Stimulated activated memory B cell treated with anti-CD40 and anti-IgM and Interleukin-4, amounts not matched to agents 10 μg/mL and 1 μg/mL and 100 μg/mL, for 72 hours (primary cell): Measurements from ENCODE around the gene AGBL3.
"Not testable (repeated sequence)": the region's sequence is repeated elsewhere in the genome, so short reads cannot be mapped to it uniquely, and the experiment has no call there.

ENCODE experiments used
- ATAC-seq: fragments of 150-1000 bp; cut with Tn5 transposase; 2 replicates; pipeline ENCODE4 v1.10.0; 2021
- H3K27ac Mint-ChIP-seq: one replicate; pipeline ENCODE4 v1.8.0; 2022; ENCODE audit warnings: mild to moderate bottlenecking, mixed read lengths
- H3K27me3 Mint-ChIP-seq: one replicate; pipeline ENCODE4 v1.8.0; 2022; ENCODE audit warnings: mixed read lengths
- H3K36me3 Mint-ChIP-seq: one replicate; pipeline ENCODE4 v1.8.0; 2022; ENCODE audit warnings: mixed read lengths
- H3K4me1 Mint-ChIP-seq: one replicate; pipeline ENCODE4 v1.8.0; 2022; ENCODE audit warnings: mixed read lengths
- H3K4me3 Mint-ChIP-seq: one replicate; pipeline ENCODE4 v1.8.0; 2022; ENCODE audit warnings: mild to moderate bottlenecking, moderate library complexity, mixed read lengths
- H3K9me3 Mint-ChIP-seq: one replicate; pipeline ENCODE4 v1.8.0; 2022; ENCODE audit warnings: mixed read lengths

The AGBL3 gene

DNA sequence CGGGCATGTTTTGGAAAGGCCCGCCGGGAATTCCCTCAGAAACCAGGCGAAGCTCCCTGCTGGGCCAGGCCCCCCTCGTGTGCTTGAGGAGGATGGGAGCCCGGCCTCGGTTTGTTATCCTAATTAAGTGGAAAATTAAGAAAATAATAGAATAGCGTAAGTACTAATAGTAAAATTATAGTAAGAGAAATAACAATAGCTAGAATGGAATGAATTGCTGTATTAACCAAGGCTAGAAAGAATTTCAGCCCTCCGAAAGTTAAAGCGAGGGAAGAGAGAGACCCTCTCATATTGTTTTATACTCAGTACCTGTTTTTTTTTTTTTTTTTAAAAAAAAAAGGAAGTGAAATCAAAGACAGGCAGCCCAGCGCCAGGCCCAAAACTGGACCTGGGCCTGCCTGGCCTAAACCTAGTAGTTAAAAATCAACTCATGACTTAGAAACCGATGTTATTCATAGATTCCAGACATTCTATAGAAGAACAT, 184.7 kb downstream of the AGBL3 start:
- not testable (repeated sequence) for H3K27me3 Mint-ChIP-seq, H3K9me3 Mint-ChIP-seq
- peak; percentile 61 for ATAC-seq
- peak overlapping the region; percentile 93 for H3K27ac Mint-ChIP-seq
- peaks cover 63% of the 10 kb centered on the region for H3K4me1 Mint-ChIP-seq
- H3K36me3 Mint-ChIP-seq = peaks cover 68% of the 10 kb centered on the region
- H3K4me3 Mint-ChIP-seq = peak overlapping the region; percentile 90

DNA sequence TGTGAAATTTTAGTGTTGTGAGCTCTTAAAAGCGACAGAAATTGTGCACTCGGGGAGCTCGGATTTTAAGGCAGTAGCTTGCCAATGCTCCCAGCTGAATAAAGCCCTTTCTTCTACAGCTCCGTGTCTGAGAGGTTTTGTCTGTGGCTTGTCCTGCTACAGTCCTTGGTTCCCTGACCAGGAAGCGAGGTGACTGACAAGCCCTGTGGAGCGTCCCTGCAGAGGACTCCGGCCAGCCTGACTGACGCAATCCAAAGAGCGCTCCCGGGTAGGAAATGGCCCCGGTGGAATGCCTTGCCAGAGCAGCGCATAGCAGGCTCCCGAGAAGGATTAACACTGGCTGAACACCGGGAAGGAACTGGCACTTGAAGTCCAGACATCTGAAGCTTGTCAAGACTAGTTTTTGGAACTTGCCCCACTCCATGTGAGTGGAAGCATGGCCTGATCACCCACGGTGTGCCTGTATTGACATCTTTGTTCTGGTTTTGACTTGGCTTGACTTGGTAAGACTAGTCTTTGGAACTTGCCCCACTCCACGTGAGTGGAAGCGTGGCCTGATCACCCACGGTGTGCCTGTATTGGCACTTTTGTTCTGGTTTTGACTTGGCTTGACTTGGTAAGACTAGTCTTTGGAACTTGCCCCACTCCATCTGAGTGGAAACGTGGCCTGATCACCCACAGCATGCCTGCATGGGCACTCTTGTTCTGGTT, 185.4 kb downstream of the AGBL3 start:
- not testable (repeated sequence) for H3K27me3 Mint-ChIP-seq, ATAC-seq, H3K9me3 Mint-ChIP-seq
- peaks cover 56% of the 10 kb centered on the region for H3K4me1 Mint-ChIP-seq
- H3K4me3 Mint-ChIP-seq = peak overlapping the region; percentile 90
- peak overlapping the region; percentile 93 for H3K27ac Mint-ChIP-seq
- H3K36me3 Mint-ChIP-seq = peaks cover 68% of the 10 kb centered on the region

- not testable (repeated sequence) for H3K27ac Mint-ChIP-seq, H3K4me3 Mint-ChIP-seq, H3K27me3 Mint-ChIP-seq, H3K9me3 Mint-ChIP-seq, ATAC-seq
- Mint-ChIP-seq H3K4me1 (peaks cover 34% of the 10 kb centered on the region), H3K36me3 (peaks cover 57% of the 10 kb centered on the region)
These were observed 187.6 kb downstream of the AGBL3 start for GRCh38 chr7:135173916-135174315.

- peaks cover 24% of the 10 kb centered on the region for H3K4me1 Mint-ChIP-seq
- peaks cover 57% of the 10 kb centered on the region for H3K36me3 Mint-ChIP-seq
- H3K27me3 Mint-ChIP-seq = no peaks in the 10 kb centered on the region
- no peak overlapping the region for H3K27ac Mint-ChIP-seq
- H3K4me3 Mint-ChIP-seq = no peak overlapping the region
- peaks cover 3% of the 10 kb centered on the region for H3K9me3 Mint-ChIP-seq
- ATAC-seq = no peak
These were observed 188.6 kb downstream of the AGBL3 start for GRCh38 chr7:135174941-135175340.

GRCh38 chr7:135175931-135176330, 189.6 kb downstream of the AGBL3 start:
- no peaks in the 10 kb centered on the region for H3K27me3 Mint-ChIP-seq

GRCh38 chr7:135177028-135177696, 190.9 kb downstream of the AGBL3 start:
- H3K36me3 Mint-ChIP-seq = peaks cover 76% of the 10 kb centered on the region
- H3K27ac Mint-ChIP-seq = no peak overlapping the region
- H3K4me1 Mint-ChIP-seq = peaks cover 7% of the 10 kb centered on the region
- ATAC-seq = no peak
- peaks cover 8% of the 10 kb centered on the region for H3K9me3 Mint-ChIP-seq
- H3K27me3 Mint-ChIP-seq = no peaks in the 10 kb centered on the region
- no peak overlapping the region for H3K4me3 Mint-ChIP-seq

More at GRCh38 chr7:135175931-135176330, 189.6 kb downstream of the AGBL3 start:
- Mint-ChIP-seq H3K4me1 (peaks cover 19% of the 10 kb centered on the region), H3K27ac (peak overlapping the region; percentile 18), H3K4me3 (no peak overlapping the region), H3K9me3 (peaks cover 3% of the 10 kb centered on the region), H3K36me3 (peaks cover 67% of the 10 kb centered on the region)
- ATAC-seq = no peak

GRCh38 chr7:135178364-135178763, 192.1 kb downstream of the AGBL3 start:
- Mint-ChIP-seq H3K36me3 (peaks cover 80% of the 10 kb centered on the region), H3K27ac (no peak overlapping the region), H3K4me1 (peaks cover 1% of the 10 kb centered on the region)

GRCh38 chr7:135179321-135179925, 193.1 kb downstream of the AGBL3 start:
- H3K4me1 Mint-ChIP-seq = peaks cover 6% of the 10 kb centered on the region
- no peaks in the 10 kb centered on the region for H3K27me3 Mint-ChIP-seq
- ATAC-seq = no peak
- peaks cover 18% of the 10 kb centered on the region for H3K9me3 Mint-ChIP-seq
- peaks cover 85% of the 10 kb centered on the region for H3K36me3 Mint-ChIP-seq
- no peak overlapping the region for H3K27ac Mint-ChIP-seq
- no peak overlapping the region for H3K4me3 Mint-ChIP-seq

More at GRCh38 chr7:135178364-135178763, 192.1 kb downstream of the AGBL3 start:
- ATAC-seq = no peak
- Mint-ChIP-seq H3K27me3 (no peaks in the 10 kb centered on the region), H3K4me3 (no peak overlapping the region), H3K9me3 (peaks cover 12% of the 10 kb centered on the region)

DNA sequence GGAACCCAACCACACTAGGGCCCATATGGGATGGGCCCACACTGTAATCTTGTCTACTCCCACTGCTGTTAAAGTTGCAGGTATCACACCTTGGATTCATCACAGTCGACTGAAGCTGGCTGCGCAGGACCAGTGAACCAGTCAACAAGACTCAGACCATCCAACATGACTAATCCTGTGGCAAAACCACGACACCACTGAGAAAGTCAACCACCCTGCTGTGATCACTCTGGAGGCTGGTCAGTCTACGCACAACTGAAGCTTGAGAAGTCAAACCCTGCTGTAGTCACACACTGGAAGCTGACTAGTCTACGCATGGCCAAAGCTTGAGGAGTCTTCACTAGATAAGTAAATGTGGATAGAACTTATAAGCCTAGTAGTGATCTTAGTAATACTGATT, 193.8 kb downstream of the AGBL3 start:
- Mint-ChIP-seq H3K36me3 (peaks cover 86% of the 10 kb centered on the region), H3K27me3 (no peaks in the 10 kb centered on the region), H3K4me1 (peaks cover 7% of the 10 kb centered on the region), H3K4me3 (no peak overlapping the region), H3K27ac (no peak overlapping the region), H3K9me3 (peaks cover 18% of the 10 kb centered on the region)
- ATAC-seq = peak; percentile 74

- Mint-ChIP-seq H3K27me3 (no peaks in the 10 kb centered on the region), H3K4me3 (no peak overlapping the region), H3K4me1 (peaks cover 19% of the 10 kb centered on the region), H3K27ac (no peak overlapping the region), H3K9me3 (peaks cover 18% of the 10 kb centered on the region), H3K36me3 (peaks cover 89% of the 10 kb centered on the region)
- no peak for ATAC-seq
These were observed 195.1 kb downstream of the AGBL3 start for GRCh38 chr7:135181261-135181928.

DNA sequence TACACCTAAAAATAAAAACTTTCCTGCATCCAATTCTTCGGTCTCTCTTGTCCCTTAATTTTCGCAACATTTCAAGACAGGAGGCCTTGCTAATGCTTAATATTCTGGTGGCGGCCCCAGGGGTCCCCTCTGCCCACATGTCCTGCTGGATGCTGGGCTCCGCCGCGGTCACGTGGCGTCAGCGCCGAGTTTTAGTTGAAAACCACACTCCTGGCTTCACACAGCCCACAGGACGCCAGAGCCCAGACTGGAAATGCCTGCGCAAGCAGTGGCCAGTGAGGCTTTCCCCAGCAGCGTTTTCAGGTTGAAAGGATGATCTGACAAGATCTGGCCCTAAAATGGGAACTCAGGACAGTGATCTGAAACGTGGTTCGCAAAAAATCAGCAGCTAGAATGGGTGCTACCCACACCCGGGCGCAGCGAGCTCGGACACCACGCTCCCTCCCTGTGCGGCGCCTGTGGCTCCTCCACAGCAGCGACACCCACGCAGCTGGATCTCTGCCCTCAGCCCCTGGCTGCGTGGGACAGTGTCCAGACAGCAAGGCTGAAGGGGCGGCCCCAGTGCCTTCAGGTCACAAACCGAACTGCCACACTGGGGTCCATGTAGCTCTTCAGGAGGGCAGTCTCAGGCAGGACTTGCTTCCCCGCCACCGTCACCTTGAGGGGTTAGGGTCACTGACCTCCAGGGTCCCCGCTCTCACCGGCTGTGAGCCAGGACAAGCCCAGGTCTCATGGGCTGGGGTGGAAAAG, 195.8 kb downstream of the AGBL3 start:
- peaks cover 89% of the 10 kb centered on the region for H3K36me3 Mint-ChIP-seq
- peaks cover 26% of the 10 kb centered on the region for H3K4me1 Mint-ChIP-seq
- H3K9me3 Mint-ChIP-seq = peaks cover 18% of the 10 kb centered on the region
- H3K27me3 Mint-ChIP-seq = no peaks in the 10 kb centered on the region
- no peak for ATAC-seq
- no peak overlapping the region for H3K27ac Mint-ChIP-seq
- no peak overlapping the region for H3K4me3 Mint-ChIP-seq

GRCh38 chr7:135183478-135183877, 197.2 kb downstream of the AGBL3 start:
- H3K27ac Mint-ChIP-seq = peak overlapping the region; percentile 19
- no peak overlapping the region for H3K4me3 Mint-ChIP-seq
- ATAC-seq = no peak
- no peaks in the 10 kb centered on the region for H3K27me3 Mint-ChIP-seq
- peaks cover 18% of the 10 kb centered on the region for H3K9me3 Mint-ChIP-seq
- peaks cover 38% of the 10 kb centered on the region for H3K4me1 Mint-ChIP-seq
- H3K36me3 Mint-ChIP-seq = peaks cover 97% of the 10 kb centered on the region

GRCh38 chr7:135184254-135184841, 198.0 kb downstream of the AGBL3 start:
- Mint-ChIP-seq H3K27me3 (no peaks in the 10 kb centered on the region), H3K9me3 (peaks cover 14% of the 10 kb centered on the region), H3K4me3 (no peak overlapping the region), H3K4me1 (peaks cover 47% of the 10 kb centered on the region), H3K27ac (no peak overlapping the region), H3K36me3 (peaks cover 97% of the 10 kb centered on the region)
- ATAC-seq = no peak
